ENCODE data around the gene NACC2. TPM values are rescaled to one million over a fixed set of nuclear protein-coding genes. Genes with fewer than 3 reads are reported as not detected.

NACC2 gene
- total and polyA plus RNA-seq, 2 donors from 2014 or later: 7.1 to 30.9 TPM

DNA sequence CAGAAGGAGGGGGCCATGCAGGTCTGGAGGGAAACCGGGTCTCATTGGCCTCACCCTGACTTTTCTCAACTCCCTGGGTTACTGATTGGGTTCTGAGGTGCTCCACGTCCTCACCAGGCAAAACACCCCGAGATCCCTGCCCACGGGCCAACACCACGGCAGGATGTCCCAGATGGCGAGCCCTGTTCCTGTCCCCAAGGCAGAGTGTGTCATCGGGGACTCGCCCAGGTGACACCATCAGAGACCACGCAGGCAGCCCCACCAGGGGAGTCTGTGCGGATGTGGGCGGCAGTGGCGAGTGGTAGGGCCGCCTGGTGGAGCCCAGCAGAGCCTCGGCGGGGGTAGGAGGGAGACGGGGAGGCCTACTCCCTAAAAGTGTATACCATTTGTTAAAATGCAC is 74.9 kb downstream of the NACC2 start:
- TF ChIP-seq CTCF (IDR thresholded peaks at IDR 0.05; ENCODE audit: borderline replicate concordance, extremely low read depth, insufficient read depth): no peak
- intact Hi-C loops (cut with DNase I): no loop called here
- Histone ChIP-seq H3K27me3 (ENCODE audit: control insufficient read depth, insufficient read depth, low read length) (no peaks in the 10 kb centered on the region), H3K27ac (ENCODE audit: low read depth in 2 of 2, low read length in 2 of 2) (no peak overlapping the region), H3K9ac (ENCODE audit: low read length in 3 of 3) (no peak overlapping the region), H3K9me3 (ENCODE audit: control insufficient read depth in 2 of 3, insufficient read depth in 1 of 3, low read length in 3 of 3) (no peaks in the 10 kb centered on the region), H3K4me1 (ENCODE audit: control insufficient read depth in 2 of 3, insufficient read depth in 2 of 3, low read depth in 1 of 3, low read length in 3 of 3) (peaks cover 0 to 10% (median 0%) of the 10 kb centered on the region in 3 donors), H3K4me3 (ENCODE audit: low read length in 3 of 3) (no peak overlapping the region), H3K36me3 (ENCODE audit: control insufficient read depth in 2 of 3, insufficient read depth in 3 of 3, low read length in 3 of 3) (peaks cover 0 to 2% (median 0%) of the 10 kb centered on the region in 3 donors)
- DNase-seq (no peak), FAIRE-seq (no peak)

- Histone ChIP-seq H3K27ac (ENCODE audit: low read depth in 2 of 2, low read length in 2 of 2) (no peak overlapping the region), H3K9me3 (ENCODE audit: control insufficient read depth in 2 of 3, insufficient read depth in 1 of 3, low read length in 3 of 3) (no peaks in the 10 kb centered on the region), H3K4me1 (ENCODE audit: control insufficient read depth in 2 of 3, insufficient read depth in 2 of 3, low read depth in 1 of 3, low read length in 3 of 3) (peaks cover 0 to 10% (median 0%) of the 10 kb centered on the region in 3 donors), H3K9ac (ENCODE audit: low read length in 3 of 3) (no peak overlapping the region), H3K4me3 (ENCODE audit: low read length in 3 of 3) (no peak overlapping the region), H3K36me3 (ENCODE audit: control insufficient read depth in 2 of 3, insufficient read depth in 3 of 3, low read length in 3 of 3) (peaks cover 0 to 2% (median 0%) of the 10 kb centered on the region in 3 donors), H3K27me3 (ENCODE audit: control insufficient read depth, insufficient read depth, low read length) (no peaks in the 10 kb centered on the region)
- DNase-seq: peak in 1 of 5 donors; percentile 35
- no peak for TF ChIP-seq CTCF (IDR thresholded peaks at IDR 0.05; ENCODE audit: borderline replicate concordance, extremely low read depth, insufficient read depth)
- no peak for FAIRE-seq
- intact Hi-C loops (cut with DNase I): no loop called here
Observed at GRCh38 chr9:136019681-136020060, 75.4 kb downstream of the NACC2 start.

GRCh38 chr9:136019041-136019680 is 75.9 kb downstream of the NACC2 start:
- intact Hi-C loops (cut with DNase I): no loop called here
- no peak for TF ChIP-seq CTCF (IDR thresholded peaks at IDR 0.05; ENCODE audit: borderline replicate concordance, extremely low read depth, insufficient read depth)
- DNase-seq (no peak), FAIRE-seq (no peak)
- Histone ChIP-seq H3K27ac (ENCODE audit: low read depth in 2 of 2, low read length in 2 of 2) (no peak overlapping the region), H3K4me3 (ENCODE audit: low read length in 3 of 3) (no peak overlapping the region), H3K9ac (ENCODE audit: low read length in 3 of 3) (no peak overlapping the region), H3K27me3 (ENCODE audit: control insufficient read depth, insufficient read depth, low read length) (no peaks in the 10 kb centered on the region), H3K4me1 (ENCODE audit: control insufficient read depth in 2 of 3, insufficient read depth in 2 of 3, low read depth in 1 of 3, low read length in 3 of 3) (peaks cover 0 to 7% (median 0%) of the 10 kb centered on the region in 3 donors), H3K36me3 (ENCODE audit: control insufficient read depth in 2 of 3, insufficient read depth in 3 of 3, low read length in 3 of 3) (no peaks in the 10 kb centered on the region), H3K9me3 (ENCODE audit: control insufficient read depth in 2 of 3, insufficient read depth in 1 of 3, low read length in 3 of 3) (no peaks in the 10 kb centered on the region)

All from kidney (tissue), 14 donors.